ENCODE measurements around the gene SPRY2. TPM values are rescaled to one million over a fixed set of nuclear protein-coding genes. Genes with fewer than 3 reads are reported as not detected.

The SPRY2 gene
- total RNA-seq, 4 donors from 2014 or later = 26.4 to 40.4 (median 37.0) TPM

DNA sequence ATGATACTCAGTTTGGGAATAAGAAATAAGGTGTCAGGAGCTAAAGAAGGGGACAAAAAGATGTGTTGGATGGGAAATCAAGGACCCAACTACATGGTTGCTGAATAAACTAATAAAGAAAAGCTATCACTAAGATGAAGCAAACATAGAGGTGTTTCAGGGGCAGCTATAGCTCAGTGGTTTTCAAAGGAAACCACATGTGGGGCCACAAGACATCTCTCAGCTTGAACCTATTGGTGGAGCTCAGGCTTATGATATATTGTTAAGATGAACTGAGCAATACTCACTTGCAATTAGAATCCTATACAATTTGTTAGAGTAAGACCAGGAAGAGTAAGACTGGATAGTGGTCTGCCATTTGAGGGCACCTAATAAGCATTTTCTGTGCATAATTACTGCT lies 45.1 kb upstream of the SPRY2 start:
- no peak for DNase-seq (ENCODE audit: low spot score in 2 of 2)
- intact Hi-C loops (cut with DNase I; ENCODE audit: low total_unique reads) = no loop called here
- TF ChIP-seq, protein P1, sequence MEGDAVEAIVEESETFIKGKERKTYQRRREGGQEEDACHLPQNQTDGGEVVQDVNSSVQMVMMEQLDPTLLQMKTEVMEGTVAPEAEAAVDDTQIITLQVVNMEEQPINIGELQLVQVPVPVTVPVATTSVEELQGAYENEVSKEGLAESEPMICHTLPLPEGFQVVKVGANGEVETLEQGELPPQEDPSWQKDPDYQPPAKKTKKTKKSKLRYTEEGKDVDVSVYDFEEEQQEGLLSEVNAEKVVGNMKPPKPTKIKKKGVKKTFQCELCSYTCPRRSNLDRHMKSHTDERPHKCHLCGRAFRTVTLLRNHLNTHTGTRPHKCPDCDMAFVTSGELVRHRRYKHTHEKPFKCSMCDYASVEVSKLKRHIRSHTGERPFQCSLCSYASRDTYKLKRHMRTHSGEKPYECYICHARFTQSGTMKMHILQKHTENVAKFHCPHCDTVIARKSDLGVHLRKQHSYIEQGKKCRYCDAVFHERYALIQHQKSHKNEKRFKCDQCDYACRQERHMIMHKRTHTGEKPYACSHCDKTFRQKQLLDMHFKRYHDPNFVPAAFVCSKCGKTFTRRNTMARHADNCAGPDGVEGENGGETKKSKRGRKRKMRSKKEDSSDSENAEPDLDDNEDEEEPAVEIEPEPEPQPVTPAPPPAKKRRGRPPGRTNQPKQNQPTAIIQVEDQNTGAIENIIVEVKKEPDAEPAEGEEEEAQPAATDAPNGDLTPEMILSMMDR (IDR thresholded peaks at IDR 0.05) = no peak
- no peak for TF ChIP-seq POLR2A (IDR thresholded peaks at IDR 0.05)
- H3K4me3 ChIP-seq (ENCODE audit: low read depth, poor library complexity, severe bottlenecking) = no peak overlapping the region

DNA sequence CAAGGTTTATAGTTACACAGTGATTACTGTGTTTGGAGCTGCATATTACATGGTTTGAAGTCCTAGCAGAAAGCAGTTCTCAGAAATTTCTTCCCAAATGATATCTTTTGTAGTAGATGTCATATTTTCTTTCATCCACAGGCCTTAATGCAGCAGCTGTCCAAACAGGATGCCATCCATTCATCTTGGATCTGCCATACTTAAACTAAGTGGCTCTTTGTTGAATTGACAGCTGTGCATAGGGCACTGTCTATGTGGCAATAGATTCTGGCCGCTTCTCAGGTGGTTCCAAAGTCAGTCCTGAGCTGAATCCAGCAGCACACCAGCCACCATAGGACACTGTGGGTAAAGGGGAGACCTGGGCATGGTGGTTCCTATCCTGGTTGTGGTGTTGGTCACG lies 41.6 kb upstream of the SPRY2 start:
- no peak for DNase-seq (ENCODE audit: low spot score in 2 of 2)
- intact Hi-C loops (cut with DNase I; ENCODE audit: low total_unique reads) = no loop called here
- H3K4me3 ChIP-seq (ENCODE audit: low read depth, poor library complexity, severe bottlenecking) = no peak overlapping the region
- WGBS, 2 donors = 92 to 100% methylated on average over 2 of the region's 2 CpGs
- TF ChIP-seq POLR2A (IDR thresholded peaks at IDR 0.05) = no peak
- TF ChIP-seq, protein P1 (IDR thresholded peaks at IDR 0.05) = no peak

DNA sequence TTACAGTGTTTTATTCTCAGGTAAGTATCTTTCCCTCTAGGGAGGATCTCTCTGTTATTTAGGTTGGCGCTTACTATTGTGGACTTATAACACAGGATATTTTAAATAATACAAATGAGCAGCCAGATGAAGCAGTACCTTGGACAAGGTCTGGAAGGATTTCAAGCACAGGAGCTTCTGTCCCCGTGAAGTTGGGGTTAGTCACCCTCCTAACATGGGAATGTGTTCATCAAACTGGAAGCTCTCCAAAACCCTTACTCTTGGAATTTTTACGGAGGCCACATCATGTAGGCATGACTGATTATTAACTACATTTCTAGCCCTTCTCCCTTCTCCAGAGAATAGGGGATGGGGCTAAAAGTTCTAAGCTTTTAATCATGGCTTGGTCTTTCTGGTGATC lies 38.3 kb upstream of the SPRY2 start:
- intact Hi-C loops (cut with DNase I; ENCODE audit: low total_unique reads) = no loop called here
- TF ChIP-seq, protein P1 (IDR thresholded peaks at IDR 0.05) = no peak
- no peak for TF ChIP-seq POLR2A (IDR thresholded peaks at IDR 0.05)
- no peak overlapping the region for H3K4me3 ChIP-seq (ENCODE audit: low read depth, poor library complexity, severe bottlenecking)
- WGBS, 2 donors = 54 to 56% methylated on average over 3 of the region's 3 CpGs
- DNase-seq (ENCODE audit: low spot score in 2 of 2) = no peak

GRCh38 chr13:80376554-80376953 lies 35.6 kb upstream of the SPRY2 start:
- WGBS, 2 donors = 98 to 99% methylated on average over 1 of the region's 1 CpG
- no peak for DNase-seq (ENCODE audit: low spot score in 2 of 2)
- intact Hi-C loops (cut with DNase I; ENCODE audit: low total_unique reads) = no loop called here
- no peak for TF ChIP-seq POLR2A (IDR thresholded peaks at IDR 0.05)
- TF ChIP-seq, protein P1 (IDR thresholded peaks at IDR 0.05) = no peak
- no peak overlapping the region for H3K4me3 ChIP-seq (ENCODE audit: low read depth, poor library complexity, severe bottlenecking)

DNA sequence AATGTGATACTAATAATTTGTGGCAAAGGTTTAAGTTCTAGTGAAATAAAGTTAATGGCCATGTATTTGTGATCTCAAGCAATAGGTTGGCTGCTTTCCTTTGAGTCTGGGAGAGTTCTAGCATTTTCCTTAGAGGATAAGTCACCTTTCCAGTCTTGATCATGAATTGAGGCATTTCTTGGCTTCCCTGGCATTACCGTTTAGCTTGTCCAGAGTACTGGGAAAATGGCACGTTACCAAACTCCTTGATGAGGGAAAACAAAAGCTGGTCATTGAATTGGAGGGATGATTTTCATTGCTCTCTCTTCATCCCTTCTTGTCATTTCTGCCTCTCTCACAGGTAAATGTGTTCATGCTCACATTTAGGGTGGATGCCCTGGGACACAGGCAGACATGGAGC lies 34.0 kb upstream of the SPRY2 start:
- no peak overlapping the region for H3K4me3 ChIP-seq (ENCODE audit: low read depth, poor library complexity, severe bottlenecking)
- intact Hi-C loops (cut with DNase I; ENCODE audit: low total_unique reads) = no loop called here
- 58 to 60% methylated on average over 2 of the region's 2 CpGs for WGBS, 2 donors
- DNase-seq (ENCODE audit: low spot score in 2 of 2) = no peak
- TF ChIP-seq, protein P1 (IDR thresholded peaks at IDR 0.05) = no peak
- no peak for TF ChIP-seq POLR2A (IDR thresholded peaks at IDR 0.05)

GRCh38 chr13:80374444-80374843 lies 33.5 kb upstream of the SPRY2 start:
- intact Hi-C loops (cut with DNase I; ENCODE audit: low total_unique reads) = no loop called here
- DNase-seq (ENCODE audit: low spot score in 2 of 2) = no peak
- no peak for TF ChIP-seq POLR2A (IDR thresholded peaks at IDR 0.05)
- TF ChIP-seq, protein P1 (IDR thresholded peaks at IDR 0.05) = no peak
- H3K4me3 ChIP-seq (ENCODE audit: low read depth, poor library complexity, severe bottlenecking) = no peak overlapping the region
- 34 to 46% methylated on average over 5 of the region's 5 CpGs for WGBS, 2 donors
